HepG2 (cell line): ENCODE data around the gene ENTREP3. TPM values are rescaled to one million over a fixed set of nuclear protein-coding genes. Genes with fewer than 3 reads are reported as not detected.

ENCODE experiments used
- ARNTL ChIP-seq: sonication (generic); formaldehyde crosslinking; IDR thresholded peaks from 2 replicates; pipeline ENCODE4 v1.4.0; 2020; ENCODE audit warnings: mild to moderate bottlenecking, missing genetic modification reagents
- E2F1 ChIP-seq: sonication (generic); formaldehyde crosslinking; IDR thresholded peaks from 2 replicates; pipeline ENCODE4 v1.5.0; 2020; ENCODE audit warnings: missing genetic modification reagents
- EED ChIP-seq: sonication (generic); formaldehyde crosslinking; IDR thresholded peaks from 2 replicates; pipeline ENCODE4 v1.5.0; 2020; ENCODE audit warnings: mild to moderate bottlenecking, missing genetic modification reagents
- FLYWCH1 ChIP-seq: sonication (generic); formaldehyde crosslinking; IDR thresholded peaks from 2 replicates; pipeline ENCODE4 v1.8.1; 2023; ENCODE audit warnings: mild to moderate bottlenecking, missing genetic modification reagents
- GATAD2A ChIP-seq: IDR thresholded peaks from 2 replicates; pipeline ENCODE4 v1.6.1; 2016
- HDAC6 ChIP-seq: fragments of 200-600 bp; sonication (generic); IDR thresholded peaks from 2 replicates; pipeline ENCODE4 v1.7.0; 2017; ENCODE audit warnings: mild to moderate bottlenecking, antibody characterized with exemption, low read length, low read depth
- KDM5A ChIP-seq: fragments of 200-600 bp; sonication (generic); IDR thresholded peaks from 2 replicates; pipeline ENCODE4 v1.7.0; 2018; ENCODE audit warnings: antibody characterized with exemption, mild to moderate bottlenecking, low read length, borderline replicate concordance
- NAIF1 ChIP-seq: sonication (generic); formaldehyde crosslinking; IDR thresholded peaks from 2 replicates; pipeline ENCODE4 v1.5.0; 2020; ENCODE audit warnings: mild to moderate bottlenecking, missing genetic modification reagents, borderline replicate concordance
- NFATC3 ChIP-seq: sonication (generic); formaldehyde crosslinking; IDR thresholded peaks from 2 replicates; pipeline ENCODE4 v1.5.1; 2020; ENCODE audit warnings: mild to moderate bottlenecking, missing genetic modification reagents
- RBM22 ChIP-seq: fragments of 200-400 bp; formaldehyde crosslinking; optimal IDR thresholded peaks from 2 replicates; pipeline ENCODE3; 2017; ENCODE audit warnings: mild to moderate bottlenecking, low read length, moderate library complexity
- RBM39 ChIP-seq: fragments of 200-400 bp; formaldehyde crosslinking; IDR thresholded peaks from one replicate; pipeline ENCODE4 v1.6.1; 2018; ENCODE audit warnings: antibody characterized with exemption, mild to moderate bottlenecking, low read depth, low read length; ENCODE audit not compliant: poor library complexity, severe bottlenecking
- REST ChIP-seq, 2 experiments: IDR thresholded peaks; 2 replicates each; pipeline ENCODE4 v1.6.1; 2011 to 2012; ENCODE audit warnings: low read length in 2 of 2, borderline replicate concordance in 1 of 2, low read depth in 1 of 2, mild to moderate bottlenecking in 1 of 2, moderate library complexity in 1 of 2
- RFX3 ChIP-seq: IDR thresholded peaks from 2 replicates; pipeline ENCODE4 v1.6.1; 2016; ENCODE audit warnings: missing biosample characterization, missing genetic modification reagents
- SAFB2 ChIP-seq: sonication (generic); formaldehyde crosslinking; IDR thresholded peaks from 2 replicates; pipeline ENCODE4 v1.5.1; 2020; ENCODE audit warnings: missing genetic modification reagents, low read depth, mild to moderate bottlenecking, borderline replicate concordance
- SNAI1 ChIP-seq: sonication (generic); formaldehyde crosslinking; IDR thresholded peaks from 2 replicates; pipeline ENCODE4 v1.5.0; 2020; ENCODE audit warnings: mild to moderate bottlenecking, missing genetic modification reagents, borderline replicate concordance
- ZBTB3 ChIP-seq: sonication (generic); formaldehyde crosslinking; IDR thresholded peaks from 2 replicates; pipeline ENCODE4 v1.4.0; 2020; ENCODE audit warnings: low read depth, mild to moderate bottlenecking, moderate library complexity, missing genetic modification reagents, borderline replicate concordance
- ZKSCAN8 ChIP-seq: IDR thresholded peaks from 2 replicates; pipeline ENCODE4 v1.6.1; 2016; ENCODE audit warnings: borderline replicate concordance, missing genetic modification reagents, missing compliant biosample characterization
- ZNF557 ChIP-seq: sonication (generic); formaldehyde crosslinking; IDR thresholded peaks from 2 replicates; pipeline ENCODE4 v1.4.0; 2020; ENCODE audit warnings: missing genetic modification reagents
- ZNF652 ChIP-seq: IDR thresholded peaks from 2 replicates; pipeline ENCODE4 v1.6.1; 2016; ENCODE audit warnings: low read depth, borderline replicate concordance
- ZNF75D ChIP-seq: sonication (generic); formaldehyde crosslinking; IDR thresholded peaks from 2 replicates; pipeline ENCODE4 v1.8.1; 2023; ENCODE audit warnings: missing genetic modification reagents, mild to moderate bottlenecking, borderline replicate concordance
- ZNF781 ChIP-seq: sonication (generic); formaldehyde crosslinking; IDR thresholded peaks from 2 replicates; pipeline ENCODE4 v1.5.1; 2020; ENCODE audit warnings: borderline replicate concordance, mild to moderate bottlenecking, missing genetic modification reagents; ENCODE audit errors: not compliant biosample characterization
- ZNF800 ChIP-seq: sonication (generic); formaldehyde crosslinking; IDR thresholded peaks from 2 replicates; pipeline ENCODE4 v1.4.0; 2020; ENCODE audit warnings: missing genetic modification reagents
- ZSCAN12 ChIP-seq: sonication (generic); formaldehyde crosslinking; IDR thresholded peaks from 2 replicates; pipeline ENCODE4 v1.9.0; 2021; ENCODE audit warnings: mild to moderate bottlenecking, missing genetic modification reagents
- polyA plus RNA-seq, 8 experiments: library from polyadenylated mRNA; depleted of rRNA in 3 of 8; stranded (reverse) in 7 of 8; unstranded in 1 of 8; fragments of >200 nt; fragmentation: Illumina TruSeq in 4 of 8; extraction: Trizol in 4 of 8; gene quantifications; 2 replicates each; pipeline versions ENCODE4 v1.2.1 to v1.2.3, GENCODE V29; 2011 to 2016; ENCODE audit warnings: low read depth in 4 of 8, missing spikeins in 1 of 8, mixed read lengths in 1 of 8; ENCODE audit not compliant: insufficient read depth in 1 of 8
- total RNA-seq, 5 experiments: library from RNA; depleted of rRNA; stranded (reverse); fragments of >200 nt; fragmentation: Illumina TruSeq; extraction: Trizol; gene quantifications; 2 replicates each; pipeline ENCODE4 v1.2.3, GENCODE V29; 2016; ENCODE audit warnings: low read depth in 1 of 5

Gene ENTREP3
- total and polyA plus RNA-seq, 2 of the 13 experiments (the other 11 are each of a cell fraction or from before 2014, with no cell fraction given) = 4.1 to 9.9 TPM

GRCh38 chr1:155227261-155228095 lies 27.8 kb downstream of the ENTREP3 start (continued):
- no peak for TF ChIP-seq RBM39
- no peak for TF ChIP-seq ZBTB3 (CRISPR knock-in tag)
- no peak for TF ChIP-seq REST (IDR thresholded peaks at IDR 0.05; ENCODE audit: borderline replicate concordance in 1 of 2, low read depth in 1 of 2, low read length in 2 of 2)
- peak; percentile 78 for TF ChIP-seq ZNF781 (CRISPR knock-in tag)
- 0 out of 2 replicates have a peak, but pooled peaks have one; percentile 6 for TF ChIP-seq GATAD2A (CRISPR knock-in tag)
- TF ChIP-seq EED = no peak
- peak; percentile 32; the same call in 1 of the 2 replicates for TF ChIP-seq ARNTL (CRISPR knock-in tag)
- no peak for TF ChIP-seq SAFB2 (CRISPR knock-in tag)
- no peak for TF ChIP-seq ZNF75D
- peak; percentile 92 for TF ChIP-seq E2F1 (CRISPR knock-in tag)
- no peak for TF ChIP-seq ZSCAN12 (CRISPR knock-in tag)
- no peak for TF ChIP-seq ZNF652 (CRISPR knock-in tag)
- TF ChIP-seq HDAC6 = no peak
- 0 out of 2 replicates have a peak, but pooled peaks have one; percentile 22 for TF ChIP-seq NFATC3 (CRISPR knock-in tag)
- TF ChIP-seq ZNF557 (CRISPR knock-in tag) = no peak
- TF ChIP-seq FLYWCH1 (CRISPR knock-in tag) = no peak
- TF ChIP-seq NAIF1 (CRISPR knock-in tag) = no peak
- TF ChIP-seq ZKSCAN8 (CRISPR knock-in tag) = no peak
- 0 out of 2 replicates have a peak, but pooled peaks have one; percentile 45 for TF ChIP-seq ZNF800 (CRISPR knock-in tag)
- no peak for TF ChIP-seq RFX3 (CRISPR knock-in tag)
- no peak for TF ChIP-seq SNAI1 (CRISPR knock-in tag)
- TF ChIP-seq KDM5A = peak; percentile 74; the same call in 1 of the 2 replicates
- TF ChIP-seq RBM22 = no peak
